GM18498 (cell line): ENCODE results near the gene SLITRK3.
"Not testable (repeated sequence)": the region's sequence is repeated elsewhere in the genome, so short reads cannot be mapped to it uniquely, and the experiment has no call there.

Experiments used
- ATAC-seq: cut with Tn5 transposase; IDR thresholded peaks from one replicate; pipeline ENCODE4 v1.9.1; 2021; ENCODE audit warnings: mild to moderate bottlenecking, moderate library complexity; ENCODE audit not compliant: unreplicated experiment

The SLITRK3 gene

GRCh38 chr3:165193366-165194254 lies 2.6 kb downstream of the SLITRK3 start:
- ATAC-seq, result no peak

DNA sequence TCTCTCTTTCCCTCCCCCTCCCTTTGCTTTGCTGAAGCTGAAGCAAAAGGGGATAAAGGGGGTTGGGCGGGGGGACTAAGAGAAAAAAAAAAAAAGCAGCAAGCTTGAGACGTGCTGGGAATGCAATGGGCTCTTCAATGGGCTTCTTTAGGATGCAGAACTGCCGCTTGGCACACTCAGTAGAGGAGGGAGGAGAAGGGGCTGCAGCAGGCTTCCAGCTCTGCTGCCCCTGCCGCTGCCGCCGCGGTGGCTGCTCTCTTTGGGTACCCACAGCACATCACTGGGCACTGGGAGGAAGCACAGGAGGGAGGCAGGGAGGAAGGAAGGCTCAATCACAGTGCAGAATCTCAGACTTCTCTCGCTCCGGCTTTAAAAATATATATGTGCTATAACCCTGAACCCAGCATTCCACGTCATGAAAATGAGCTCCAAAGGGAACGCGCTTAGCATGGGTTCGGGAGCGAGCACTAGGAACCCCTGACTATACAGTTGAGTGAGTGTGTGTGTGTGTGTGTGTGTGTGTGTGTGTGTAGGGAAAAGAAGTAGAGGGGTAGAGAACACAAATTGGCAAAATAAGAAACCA lies 3.5 kb downstream of the SLITRK3 start:
- ATAC-seq, result no peak

GRCh38 chr3:165191491-165191890 lies 4.7 kb downstream of the SLITRK3 start:
- no peak for ATAC-seq

DNA sequence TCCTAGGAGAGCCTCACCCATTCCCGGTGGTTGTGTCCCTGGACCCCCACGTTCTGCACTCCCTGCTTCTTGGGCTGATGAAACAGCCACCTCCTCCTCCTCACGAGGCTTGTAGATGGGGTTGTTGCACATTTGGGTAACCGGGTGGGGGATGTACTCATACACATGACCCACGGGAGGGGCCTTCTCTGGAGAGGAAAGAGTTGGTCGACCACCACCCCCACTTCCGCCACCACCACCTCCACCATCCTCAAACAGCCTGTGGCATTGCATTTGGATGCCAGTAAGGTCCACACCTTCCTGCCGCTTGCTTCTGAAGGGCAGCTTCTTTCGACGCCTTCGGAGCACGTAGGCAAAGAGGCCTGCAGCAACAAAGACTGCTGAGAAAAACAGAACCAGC lies 7.7 kb downstream of the SLITRK3 start:
- ATAC-seq, result no peak

DNA sequence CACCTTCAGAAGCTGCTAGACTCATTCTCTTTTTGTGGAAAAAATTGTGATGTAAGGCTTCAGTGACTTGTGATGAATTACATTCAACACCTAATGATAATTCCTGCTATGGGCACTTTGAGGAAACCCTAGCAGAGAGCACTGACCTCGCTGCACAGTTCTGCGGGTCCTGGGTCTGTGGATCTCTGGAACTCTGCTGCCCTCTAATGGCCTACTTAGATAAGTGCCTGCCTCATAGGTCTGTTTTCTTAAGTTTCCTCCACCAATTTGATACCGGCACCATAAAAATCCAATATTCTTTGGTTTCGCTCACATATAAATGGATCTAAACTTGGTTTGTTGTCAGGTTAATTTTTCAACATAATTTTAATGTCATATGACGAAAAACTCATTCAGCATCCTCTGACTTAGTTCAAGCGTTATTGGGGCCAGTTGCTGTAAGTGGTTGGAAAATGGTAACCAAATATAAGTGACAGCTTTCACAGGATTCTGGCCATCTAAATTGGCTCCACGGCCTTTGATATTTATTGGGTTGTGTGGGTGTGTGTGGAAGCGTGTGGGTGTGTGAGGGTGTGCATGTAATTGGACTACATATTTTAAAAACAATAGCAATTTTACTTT lies 10.4 kb downstream of the SLITRK3 start:
- peak; percentile 97 for ATAC-seq

DNA sequence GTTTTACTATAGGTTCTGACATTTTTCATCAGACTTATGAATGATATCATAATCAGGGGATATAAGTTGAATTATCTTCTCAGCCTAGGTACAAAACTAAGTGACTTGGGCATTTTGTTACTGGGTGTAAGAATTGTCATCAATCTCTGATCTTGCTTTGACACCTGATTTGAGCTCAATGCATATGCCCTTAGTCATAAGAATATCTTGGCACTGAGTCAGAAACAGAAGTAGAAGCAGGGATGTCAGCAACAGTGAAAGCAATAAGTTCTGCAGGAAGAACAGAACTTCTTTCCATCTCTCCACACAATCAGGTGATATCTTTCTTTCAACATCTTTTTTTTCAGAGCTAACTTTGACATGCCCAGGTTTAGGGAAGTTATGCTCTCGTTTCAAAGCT lies 14.6 kb downstream of the SLITRK3 start:
- no peak for ATAC-seq

- ATAC-seq, result no peak
These were observed 25.9 kb downstream of the SLITRK3 start for GRCh38 chr3:165170236-165170635.

DNA sequence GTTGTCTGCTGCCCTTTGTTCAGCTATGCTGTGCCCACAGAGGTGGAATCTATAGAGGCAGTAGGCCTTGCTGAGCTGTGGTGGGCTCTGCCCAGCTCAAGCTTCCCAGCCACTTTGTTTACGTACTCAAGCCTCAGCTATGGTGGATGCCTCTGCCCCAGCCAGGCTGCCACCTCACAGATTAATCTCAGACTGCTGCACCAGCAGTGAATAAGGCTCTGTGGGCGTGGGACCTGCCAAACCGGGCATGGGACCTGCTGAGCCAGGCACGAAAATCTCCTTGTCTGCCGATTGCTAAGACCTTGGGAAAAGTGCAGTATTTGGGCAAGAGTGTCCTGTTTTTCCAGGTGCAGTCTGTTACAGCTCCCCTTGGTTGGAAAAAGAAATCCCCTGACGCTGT lies 26.8 kb downstream of the SLITRK3 start:
- ATAC-seq, result no peak

- ATAC-seq, result no peak
These were observed 33.3 kb downstream of the SLITRK3 start for GRCh38 chr3:165162883-165163282.

GRCh38 chr3:165159760-165160421 lies 36.3 kb downstream of the SLITRK3 start:
- no peak for ATAC-seq

DNA sequence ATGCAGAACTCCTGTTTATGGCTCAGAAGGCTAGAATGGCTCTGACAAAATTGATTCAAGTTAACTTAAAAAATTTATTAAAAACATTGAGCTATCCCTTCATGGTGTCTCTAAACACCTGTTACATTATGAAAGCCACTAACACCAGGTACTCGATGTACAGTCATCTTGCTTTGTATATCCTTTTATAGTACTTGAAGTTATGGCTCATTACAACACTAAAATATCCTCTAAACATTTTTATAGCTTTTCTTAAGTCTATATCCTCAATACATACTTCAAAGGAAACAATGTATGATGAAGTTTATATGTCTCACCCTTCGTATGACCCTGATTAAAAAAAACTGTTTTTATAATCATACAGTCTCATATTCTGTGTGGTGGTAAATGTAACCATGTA lies 38.2 kb downstream of the SLITRK3 start:
- no peak for ATAC-seq

DNA sequence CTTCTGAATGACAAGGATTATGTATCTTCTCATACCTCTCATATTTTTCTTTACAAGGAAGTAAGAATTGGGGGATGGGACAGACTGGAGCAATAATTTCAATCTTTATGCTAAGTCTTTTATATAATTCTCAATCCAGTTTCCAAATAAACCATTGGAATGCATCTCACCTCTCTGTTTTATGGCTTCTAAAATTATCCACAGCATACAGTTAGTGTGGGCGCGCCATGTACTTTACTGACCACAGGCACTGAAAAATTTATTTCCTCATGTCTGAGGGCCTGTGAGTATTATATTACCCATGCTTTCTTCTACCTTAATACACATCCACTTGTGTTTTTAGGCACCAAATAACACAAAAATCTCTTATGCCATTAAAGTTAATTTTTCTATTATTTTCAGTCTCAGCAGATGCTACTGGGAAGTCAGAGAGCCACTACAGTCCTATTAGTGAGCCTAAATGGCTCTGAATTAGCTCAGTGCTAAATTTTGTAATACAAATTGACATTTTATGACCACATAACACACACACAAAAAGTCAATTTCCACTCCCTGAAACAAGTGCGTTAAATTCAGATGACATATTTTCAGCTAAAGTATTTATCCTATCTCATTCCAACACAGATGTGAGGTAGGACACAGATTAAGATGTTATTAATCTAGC lies 39.3 kb downstream of the SLITRK3 start:
- ATAC-seq, result no peak

DNA sequence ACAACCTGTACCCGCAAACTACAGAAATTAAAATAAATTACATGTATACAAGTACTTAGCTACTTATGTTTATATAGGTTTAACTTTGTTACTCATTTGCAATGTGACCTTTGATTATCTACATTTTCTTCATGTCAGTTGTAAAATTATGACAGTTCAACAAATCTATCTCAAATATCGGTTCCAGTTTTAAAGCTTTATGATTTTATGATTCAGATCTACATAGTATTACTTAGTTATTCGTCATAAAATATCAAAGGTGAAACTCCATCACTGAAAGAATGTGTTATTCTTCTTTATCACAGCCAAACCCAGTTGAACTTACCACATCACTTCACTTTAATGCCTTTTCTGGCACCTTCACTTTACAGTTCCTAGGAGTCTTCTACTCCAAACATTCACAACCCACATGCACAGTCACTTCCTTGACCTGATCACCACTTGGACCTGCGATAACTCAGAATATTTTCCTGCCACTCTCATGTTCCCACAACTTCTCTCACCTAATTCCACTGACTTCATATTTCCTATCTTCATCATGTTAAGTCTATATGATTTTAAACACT lies 47.2 kb downstream of the SLITRK3 start:
- no peak for ATAC-seq

GRCh38 chr3:165144271-165144670 lies 51.9 kb downstream of the SLITRK3 start:
- no peak for ATAC-seq

DNA sequence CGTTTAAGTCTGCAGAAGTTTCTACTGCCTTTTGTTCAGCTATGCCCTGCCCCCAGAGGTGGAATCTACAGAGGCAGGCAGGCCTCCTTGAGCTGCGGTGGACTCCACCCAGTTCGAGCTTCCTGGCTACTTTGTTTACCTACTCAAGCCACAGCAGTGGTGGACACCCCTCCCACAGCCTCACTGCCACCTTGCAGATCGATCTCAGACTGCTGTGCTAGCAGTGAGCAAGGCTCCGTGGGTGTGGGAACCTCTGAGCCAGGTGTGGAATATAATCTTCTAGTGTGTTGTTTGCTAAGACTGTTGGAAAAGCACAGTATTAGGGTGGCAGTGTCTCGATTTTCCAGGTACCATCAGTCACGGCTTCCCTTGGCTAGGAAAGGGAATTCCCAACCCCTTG lies 56.3 kb downstream of the SLITRK3 start:
- not testable (repeated sequence) for ATAC-seq
